Trophoblast cell (in vitro differentiated cells and primary cell): ENCODE measurements around the gene MBTPS1.
A peak's percentile ranks its signal among the peaks of the same experiment; 100 is the strongest.

Experiments
- DNase-seq, 2 donors: peaks; one replicate each; pipeline ENCODE4 v3.0.0-alpha.2; 2016
- H2AFZ ChIP-seq: 2 replicates; pipeline ENCODE4 v1.6.1; 2013; ENCODE audit warnings: low read length, moderate library complexity, mild to moderate bottlenecking; ENCODE audit not compliant: insufficient read depth, poor library complexity
- H2AK5ac ChIP-seq: 2 replicates; pipeline ENCODE4 v1.6.1; 2013; ENCODE audit warnings: mild to moderate bottlenecking, low read length
- H2BK120ac ChIP-seq: 2 replicates; pipeline ENCODE4 v1.6.1; 2013; ENCODE audit warnings: low read length, mild to moderate bottlenecking, moderate library complexity; ENCODE audit not compliant: insufficient read depth, poor library complexity
- H2BK12ac ChIP-seq: 2 replicates; pipeline ENCODE4 v1.6.1; 2013; ENCODE audit warnings: mild to moderate bottlenecking, low read length, moderate library complexity
- H2BK5ac ChIP-seq: 2 replicates; pipeline ENCODE4 v1.6.1; 2013; ENCODE audit warnings: low read length, low read depth, moderate library complexity, mild to moderate bottlenecking; ENCODE audit not compliant: poor library complexity
- H3K14ac ChIP-seq: 2 replicates; pipeline ENCODE4 v1.6.1; 2013; ENCODE audit warnings: mild to moderate bottlenecking, low read length
- H3K18ac ChIP-seq: 2 replicates; pipeline ENCODE4 v1.6.1; 2013; ENCODE audit warnings: mild to moderate bottlenecking, low read length
- H3K23ac ChIP-seq: 2 replicates; pipeline ENCODE4 v1.6.1; 2013; ENCODE audit warnings: low read length
- H3K27ac ChIP-seq: 2 replicates; pipeline ENCODE4 v1.5.1; 2013; ENCODE audit warnings: low read depth, mild to moderate bottlenecking, inconsistent platforms, low read length, moderate library complexity
- H3K27me3 ChIP-seq: 2 replicates; pipeline ENCODE4 v1.6.1; 2013; ENCODE audit warnings: inconsistent platforms, mild to moderate bottlenecking, low read length, moderate library complexity; ENCODE audit not compliant: insufficient read depth
- H3K36me3 ChIP-seq, 2 experiments: 1 replicate in 1 of 2; 2 replicates in 1 of 2; pipeline ENCODE4 v1.6.1; 2013; ENCODE audit warnings: low read length in 2 of 2, mild to moderate bottlenecking in 2 of 2, moderate library complexity in 1 of 2; ENCODE audit not compliant: insufficient read depth in 2 of 2, control insufficient read depth in 1 of 2
- H3K4ac ChIP-seq: 2 replicates; pipeline ENCODE4 v1.6.1; 2013; ENCODE audit warnings: low read depth, mild to moderate bottlenecking, low read length, moderate library complexity
- H3K4me1 ChIP-seq, 2 experiments: 1 replicate in 1 of 2; 2 replicates in 1 of 2; pipeline ENCODE4 v1.6.1; 2013; ENCODE audit warnings: low read length in 2 of 2, mild to moderate bottlenecking in 2 of 2, moderate library complexity in 1 of 2; ENCODE audit not compliant: insufficient read depth in 2 of 2, control insufficient read depth in 1 of 2
- H3K4me2 ChIP-seq: 2 replicates; pipeline ENCODE4 v1.6.1; 2013; ENCODE audit warnings: inconsistent platforms, mild to moderate bottlenecking, low read length, moderate library complexity
- H3K4me3 ChIP-seq: 2 replicates; pipeline ENCODE4 v1.5.1; 2013; ENCODE audit warnings: mild to moderate bottlenecking, low read depth, low read length, inconsistent platforms
- H3K79me1 ChIP-seq: one replicate; pipeline ENCODE4 v1.6.1; 2013; ENCODE audit warnings: low read length
- H3K79me2 ChIP-seq: 2 replicates; pipeline ENCODE4 v1.6.1; 2013; ENCODE audit warnings: low read length, mild to moderate bottlenecking; ENCODE audit not compliant: control insufficient read depth, insufficient read depth, poor library complexity
- H3K9ac ChIP-seq: 2 replicates; pipeline ENCODE4 v1.6.1; 2013; ENCODE audit warnings: mild to moderate bottlenecking, low read length
- H3K9me3 ChIP-seq: 2 replicates; pipeline ENCODE4 v1.6.1; 2013; ENCODE audit warnings: low read depth, mild to moderate bottlenecking, control low read depth, inconsistent platforms, low read length; ENCODE audit not compliant: insufficient read depth
- H4K12ac ChIP-seq: 2 replicates; pipeline ENCODE4 v1.6.1; 2013; ENCODE audit warnings: low read depth, mild to moderate bottlenecking, low read length, moderate library complexity
- H4K8ac ChIP-seq: 2 replicates; pipeline ENCODE4 v1.6.1; 2013; ENCODE audit warnings: low read depth, mild to moderate bottlenecking, low read length, moderate library complexity
- H4K91ac ChIP-seq: one replicate; pipeline ENCODE4 v1.6.1; 2013; ENCODE audit warnings: low read depth, mild to moderate bottlenecking, low read length, moderate library complexity
- WGBS: extraction: QIAGEN DNeasy Blood & Tissue Kit; methylation state at CpG from one replicate; pipeline ENCODE4 v1.1.7; 2013; ENCODE audit warnings: missing lambda C conversion rate; ENCODE audit not compliant: insufficient read length, insufficient coverage; ENCODE audit errors: extremely low coverage; 5-methylcytosine and 5-hydroxymethylcytosine counted together

Gene MBTPS1

GRCh38 chr16:84047206-84047605 is 69.5 kb downstream of the MBTPS1 start:
- Histone ChIP-seq H3K4ac (no peak overlapping the region), H3K9ac (no peak overlapping the region), H3K79me1 (no peaks in the 10 kb centered on the region), H3K9me3 (no peaks in the 10 kb centered on the region), H2BK120ac (no peak overlapping the region), H3K4me3 (no peak overlapping the region), H2AFZ (no peak overlapping the region), H3K36me3 (peaks cover 14 to 19% of the 10 kb centered on the region in 2 experiments), H2AK5ac (no peak overlapping the region), H4K91ac (no peak overlapping the region), H3K4me2 (no peak overlapping the region), H4K12ac (no peak overlapping the region), H3K4me1 (peaks cover 0 to 3% of the 10 kb centered on the region in 2 experiments), H3K79me2 (no peaks in the 10 kb centered on the region), H4K8ac (no peak overlapping the region), H3K23ac (no peak overlapping the region), H3K14ac (no peak overlapping the region), H2BK5ac (no peak overlapping the region), H2BK12ac (no peak overlapping the region), H3K27ac (no peak overlapping the region), H3K27me3 (no peaks in the 10 kb centered on the region), H3K18ac (no peak overlapping the region)
- no CpG with 5 or more reads among the region's 6 CpGs for WGBS
- DNase-seq, result no peak

GRCh38 chr16:84045818-84046470 is 70.8 kb downstream of the MBTPS1 start:
- Histone ChIP-seq H3K79me2 (no peaks in the 10 kb centered on the region), H3K14ac (no peak overlapping the region), H4K8ac (no peak overlapping the region), H3K18ac (no peak overlapping the region), H3K4me1 (peaks cover 0 to 3% of the 10 kb centered on the region in 2 experiments), H2AK5ac (no peak overlapping the region), H4K12ac (no peak overlapping the region), H2BK5ac (no peak overlapping the region), H3K9ac (no peak overlapping the region), H2BK12ac (no peak overlapping the region), H3K23ac (no peak overlapping the region), H3K27me3 (no peaks in the 10 kb centered on the region), H3K4me2 (no peak overlapping the region), H2BK120ac (no peak overlapping the region), H3K27ac (no peak overlapping the region), H3K4ac (no peak overlapping the region), H3K36me3 (peaks cover 12 to 13% of the 10 kb centered on the region in 2 experiments), H3K9me3 (no peaks in the 10 kb centered on the region), H3K79me1 (no peaks in the 10 kb centered on the region), H4K91ac (no peak overlapping the region), H2AFZ (no peak overlapping the region), H3K4me3 (no peak overlapping the region)
- no peak for DNase-seq
- WGBS, result no CpG with 5 or more reads among the region's 19 CpGs

- Histone ChIP-seq H2BK12ac (no peak overlapping the region), H3K4me1 (peaks cover 0 to 3% of the 10 kb centered on the region in 2 experiments), H3K4me3 (no peak overlapping the region), H3K9me3 (no peaks in the 10 kb centered on the region), H3K4ac (no peak overlapping the region), H3K27ac (no peak overlapping the region), H3K4me2 (no peak overlapping the region), H2BK5ac (no peak overlapping the region), H2AK5ac (no peak overlapping the region), H4K91ac (no peak overlapping the region), H3K9ac (no peak overlapping the region), H3K23ac (no peak overlapping the region), H3K14ac (no peak overlapping the region), H3K36me3 (peaks cover 9 to 13% of the 10 kb centered on the region in 2 experiments), H2BK120ac (no peak overlapping the region), H4K8ac (no peak overlapping the region), H2AFZ (no peak overlapping the region), H3K79me2 (no peaks in the 10 kb centered on the region), H3K79me1 (no peaks in the 10 kb centered on the region), H3K27me3 (no peaks in the 10 kb centered on the region), H3K18ac (no peak overlapping the region), H4K12ac (no peak overlapping the region)
- DNase-seq, result no peak
- WGBS, result no CpG with 5 or more reads among the region's 36 CpGs
These were observed 71.5 kb downstream of the MBTPS1 start for GRCh38 chr16:84045001-84045817.

- Histone ChIP-seq H3K9me3 (no peaks in the 10 kb centered on the region), H4K8ac (no peak overlapping the region), H2BK12ac (no peak overlapping the region), H4K91ac (no peak overlapping the region), H3K4me2 (no peak overlapping the region), H3K79me1 (no peaks in the 10 kb centered on the region), H3K27ac (no peak overlapping the region), H3K23ac (no peak overlapping the region), H3K27me3 (no peaks in the 10 kb centered on the region), H2AFZ (no peak overlapping the region), H3K4me3 (no peak overlapping the region), H2BK5ac (no peak overlapping the region), H2BK120ac (no peak overlapping the region), H3K36me3 (peaks cover 3 to 4% of the 10 kb centered on the region in 2 experiments), H4K12ac (no peak overlapping the region), H3K4ac (no peak overlapping the region), H3K79me2 (no peaks in the 10 kb centered on the region), H3K18ac (no peak overlapping the region), H3K9ac (no peak overlapping the region), H2AK5ac (no peak overlapping the region), H3K4me1 (peaks cover 0 to 3% of the 10 kb centered on the region in 2 experiments), H3K14ac (no peak overlapping the region)
- no CpG with 5 or more reads among the region's 5 CpGs for WGBS
- peak in 1 of 2 donors; percentile 20 for DNase-seq
These were observed 72.6 kb downstream of the MBTPS1 start for GRCh38 chr16:84044118-84044488.
